HCT116 (cell line): ENCODE measurements around the gene DLG2. TPM values are rescaled to one million over a fixed set of nuclear protein-coding genes. Genes with fewer than 3 reads are reported as not detected.

ENCODE experiments used
- ATAC-seq: fragments of 200-7000 bp; cut with Tn5 transposase; 2 replicates; pipeline ENCODE4 v1.9.1; 2020; ENCODE audit warnings: mild to moderate bottlenecking, moderate library complexity
- BruUV-seq: library from RNA; stranded (reverse); fragments of 400-500 nt; replicated peaks from 2 replicates; lab custom pipeline; 2021; lab: Mats Ljungman, UMichigan
- CTCF ChIA-PET: fragments of 300-600 bp; sonication (Branson Sonifier 250); formaldehyde crosslinking; loops from one replicate; lab custom pipeline; 2021; ENCODE audit warnings: antibody characterized with exemption; lab: Charles Lee
- POLR2A ChIA-PET: fragments of 300-600, 350-600 bp; sonication (Branson Sonifier 250); formaldehyde crosslinking; loops from one replicate; lab custom pipeline; 2021; ENCODE audit warnings: antibody characterized with exemption; lab: Charles Lee
- RAD21 ChIA-PET, 2 experiments: fragments of 300-600 bp; sonication (Branson Sonifier 250); formaldehyde crosslinking; loops; one replicate each; lab custom pipeline; 2023; ENCODE audit warnings: low total read pairs in 2 of 2; ENCODE audit not compliant: uncharacterized antibody in 2 of 2, unreplicated experiment in 2 of 2, low non-redundant PET in 1 of 2; lab: Charles Lee
- DNase-seq: peaks from one replicate; pipeline ENCODE4 v3.0.0-alpha.2; 2010; ENCODE audit warnings: low read depth, low spot score
- H2AFZ ChIP-seq: fragments of 200-600 bp; shearing (Covaris generic), sonication (generic); 2 replicates; pipeline ENCODE4 v1.6.1; 2017; ENCODE audit warnings: low read depth, mixed run types, mixed read lengths, antibody characterized with exemption, low read length; ENCODE audit not compliant: poor library complexity, severe bottlenecking
- H3K27ac ChIP-seq: 2 replicates; pipeline ENCODE4 v1.5.1; 2012; ENCODE audit warnings: low read depth, low read length
- H3K27me3 ChIP-seq: fragments of 200-600 bp; sonication (generic); 2 replicates; pipeline ENCODE4 v1.6.1; 2016; ENCODE audit warnings: mixed run types, low read length, mixed read lengths; ENCODE audit not compliant: insufficient read depth
- H3K36me3 ChIP-seq, 2 experiments: fragments of 200-500 bp in 1 of 2; fragments of 200-600 bp in 1 of 2; sonication (Bioruptor generic) in 1 of 2; sonication (generic) in 1 of 2; 2 replicates each; pipeline versions ENCODE4 v1.5.1 to v1.6.1; 2014 to 2016; ENCODE audit warnings: low read length in 2 of 2, inconsistent platforms in 1 of 2, mixed read lengths in 1 of 2, mixed run types in 1 of 2; ENCODE audit not compliant: insufficient read depth in 2 of 2, control insufficient read depth in 1 of 2
- H3K4me1 ChIP-seq, 2 experiments: fragments of 200-600 bp in 1 of 2; sonication (generic) in 1 of 2; 2 replicates each; pipeline versions ENCODE4 v1.5.1 to v1.6.1; 2012 to 2017; ENCODE audit warnings: low read length in 2 of 2, inconsistent platforms in 1 of 2, mild to moderate bottlenecking in 1 of 2, mixed read lengths in 1 of 2, mixed run types in 1 of 2, moderate library complexity in 1 of 2; ENCODE audit not compliant: insufficient read depth in 2 of 2, control insufficient read depth in 1 of 2
- H3K4me2 ChIP-seq: fragments of 200-600 bp; sonication (generic); 2 replicates; pipeline ENCODE4 v1.6.1; 2017; ENCODE audit warnings: mixed run types, low read length, mixed read lengths
- H3K4me3 ChIP-seq, 2 experiments: fragments of 200-600 bp in 1 of 2; sonication (generic) in 1 of 2; replicated peaks in 1 of 2; 2 replicates each; pipeline ENCODE4 v1.5.1; 2011 to 2016; ENCODE audit warnings: low read length in 2 of 2, control low read depth in 1 of 2, low read depth in 1 of 2, mild to moderate bottlenecking in 1 of 2, mixed read lengths in 1 of 2, mixed run types in 1 of 2
- H3K79me2 ChIP-seq: fragments of 200-600 bp; sonication (generic); 2 replicates; pipeline ENCODE4 v1.6.1; 2017; ENCODE audit warnings: mild to moderate bottlenecking, mixed run types, low read length, moderate library complexity, mixed read lengths; ENCODE audit not compliant: insufficient read depth
- H3K9ac ChIP-seq: fragments of 200-600 bp; sonication (generic); 2 replicates; pipeline ENCODE4 v1.6.1; 2016; ENCODE audit warnings: low read length, mixed read lengths
- H3K9me2 ChIP-seq: fragments of 200-600 bp; sonication (generic), shearing (Covaris generic); 2 replicates; pipeline ENCODE4 v1.6.1; 2017; ENCODE audit warnings: mixed run types, mild to moderate bottlenecking, moderate library complexity; ENCODE audit not compliant: insufficient read depth
- H3K9me3 ChIP-seq, 2 experiments: fragments of 200-500 bp in 1 of 2; fragments of 200-600 bp in 1 of 2; sonication (Bioruptor generic) in 1 of 2; sonication (generic) in 1 of 2; 2 replicates each; pipeline ENCODE4 v1.6.1; 2014 to 2017; ENCODE audit warnings: low read length in 2 of 2, mixed read lengths in 2 of 2, inconsistent platforms in 1 of 2, low read depth in 1 of 2, mild to moderate bottlenecking in 1 of 2, mixed run types in 1 of 2, moderate library complexity in 1 of 2; ENCODE audit not compliant: control insufficient read depth in 1 of 2, insufficient read depth in 1 of 2
- H4K20me1 ChIP-seq: fragments of 200-600 bp; sonication (generic), shearing (Covaris generic); 2 replicates; pipeline ENCODE4 v1.6.1; 2017; ENCODE audit warnings: mixed run types, mild to moderate bottlenecking, moderate library complexity; ENCODE audit not compliant: insufficient read depth
- ATF3 ChIP-seq: IDR thresholded peaks from 2 replicates; pipeline ENCODE4 v1.6.1; 2012
- CBX3 ChIP-seq: IDR thresholded peaks from 2 replicates; pipeline ENCODE4 v1.6.1; 2012; ENCODE audit warnings: low read depth
- CEBPB ChIP-seq: IDR thresholded peaks from 2 replicates; pipeline ENCODE4 v1.6.1; 2012; ENCODE audit warnings: low read depth
- EGR1 ChIP-seq: IDR thresholded peaks from 2 replicates; pipeline ENCODE4 v1.6.1; 2012; ENCODE audit warnings: low read depth
- ELF1 ChIP-seq: IDR thresholded peaks from 2 replicates; pipeline ENCODE4 v1.6.1; 2012; ENCODE audit warnings: low read depth, borderline replicate concordance
- EZH2 ChIP-seq: fragments of 200-600 bp; sonication (generic); IDR thresholded peaks from 2 replicates; pipeline ENCODE4 v1.6.1; 2017; ENCODE audit warnings: antibody characterized with exemption, mixed run types
- FOSL1 ChIP-seq: IDR thresholded peaks from 2 replicates; pipeline ENCODE4 v1.6.1; 2012; ENCODE audit warnings: low read depth
- JUND ChIP-seq: IDR thresholded peaks from 2 replicates; pipeline ENCODE4 v1.6.1; 2012
- MAX ChIP-seq: IDR thresholded peaks from 2 replicates; pipeline ENCODE4 v1.6.1; 2012
- SIN3A ChIP-seq: IDR thresholded peaks from 2 replicates; pipeline ENCODE4 v1.6.1; 2012; ENCODE audit warnings: low read depth
- SP1 ChIP-seq: IDR thresholded peaks from 2 replicates; pipeline ENCODE4 v1.6.1; 2012; ENCODE audit warnings: low read depth
- SRF ChIP-seq: IDR thresholded peaks from 2 replicates; pipeline ENCODE4 v1.6.1; 2012; ENCODE audit warnings: low read depth
- ZBTB33 ChIP-seq: IDR thresholded peaks from 2 replicates; pipeline ENCODE4 v1.6.1; 2011; ENCODE audit warnings: mild to moderate bottlenecking, low read length, moderate library complexity; ENCODE audit not compliant: insufficient replicate concordance; ENCODE audit errors: extremely low read depth
- ZFX ChIP-seq: fragments of 450-650 bp; IDR thresholded peaks from 2 replicates; pipeline ENCODE4 v1.6.1; 2017
- ZNF274 ChIP-seq: fragments of 200-500 bp; sonication (Bioruptor generic); IDR thresholded peaks from 2 replicates; pipeline ENCODE4 v1.6.1; 2014; ENCODE audit warnings: mild to moderate bottlenecking, low read depth, low read length, inconsistent platforms
- intact Hi-C: fragments of 100-400 bp; cut with micrococcal nuclease; formaldehyde crosslinking; loops from 2 replicates; pipeline ENCODE4 v1.10.0; 2022
- total RNA-seq: library from RNA; stranded (reverse); gene quantifications from one replicate; pipeline ENCODE4 v1.2.1, GENCODE V29; 2021; ENCODE audit not compliant: unreplicated experiment

Gene DLG2
- total RNA-seq, 1 experiment from 2014 or later, result 2.4 TPM

GRCh38 chr11:84240847-84241246, 1386.3 kb downstream of the DLG2 start:
- CTCF ChIA-PET, result no interaction called here
- ATAC-seq, result no peak
- no peak overlapping the region for H2AFZ ChIP-seq
- DNase-seq, result no peak
- H3K9me2 ChIP-seq, result no peaks in the 10 kb centered on the region
- H3K27ac ChIP-seq, result no peak overlapping the region
- H3K4me1 ChIP-seq, result no peaks in the 10 kb centered on the region
- H3K9me3 ChIP-seq, result no peaks in the 10 kb centered on the region; a peak in 1 of 4 replicates
- H3K9ac ChIP-seq, result no peak overlapping the region
- POLR2A ChIA-PET, result no interaction called here
- no peaks in the 10 kb centered on the region for H3K79me2 ChIP-seq
- no peak overlapping the region for H3K4me3 ChIP-seq
- intact Hi-C loops, result no loop called here
- no TSS peak for BruUV-seq
- H3K4me2 ChIP-seq, result no peak overlapping the region
- no peaks in the 10 kb centered on the region for H3K36me3 ChIP-seq
- TF ChIP-seq ZNF274 (no peak), SRF (no peak), EZH2 (no peak), CEBPB (no peak), SP1 (no peak), JUND (no peak), ZFX (no peak), EGR1 (no peak), MAX (no peak), ATF3 (no peak), FOSL1 (no peak)
- TF ChIP-seq, all 23 proteins: peak for 0
- Histone ChIP-seq H4K20me1 (no peaks in the 10 kb centered on the region), H3K27me3 (no peaks in the 10 kb centered on the region)
- RAD21 ChIA-PET, result no interaction called here

GRCh38 chr11:84236436-84236835, 1390.7 kb downstream of the DLG2 start:
- Histone ChIP-seq H3K4me2 (no peak overlapping the region), H3K9ac (no peak overlapping the region), H3K4me3 (no peak overlapping the region), H3K27ac (no peak overlapping the region), H4K20me1 (no peaks in the 10 kb centered on the region), H3K79me2 (no peaks in the 10 kb centered on the region), H3K4me1 (no peaks in the 10 kb centered on the region), H3K9me2 (no peaks in the 10 kb centered on the region), H3K27me3 (no peaks in the 10 kb centered on the region), H3K36me3 (no peaks in the 10 kb centered on the region), H2AFZ (no peak overlapping the region), H3K9me3 (no peaks in the 10 kb centered on the region; a peak in 1 of 4 replicates)
- no peak for ATAC-seq
- BruUV-seq, result no TSS peak
- RAD21 ChIA-PET, result no interaction called here
- DNase-seq, result no peak
- POLR2A ChIA-PET, result no interaction called here
- intact Hi-C loops, result no loop called here
- no peak for TF ChIP-seq SIN3A
- no peak for TF ChIP-seq EGR1
- no peak for TF ChIP-seq ELF1
- no peak for TF ChIP-seq JUND
- no peak for TF ChIP-seq CBX3
- TF ChIP-seq EZH2, result no peak
- no peak for TF ChIP-seq ZBTB33
- CTCF ChIA-PET, result no interaction called here
